Activated CD8-positive, alpha-beta memory T cell treated with anti-CD3 and anti-CD28 coated beads for 4 hours (primary cell): Measurements from ENCODE around the gene ELMO1.

Experiments
- DNase-seq, 2 donors: peaks; one replicate each; pipeline ENCODE4 v3.0.0-alpha.2; 2020; ENCODE audit warnings: low read depth in 2 of 2

Gene ELMO1

GRCh38 chr7:37315772-37316715, 132.6 kb downstream of the ELMO1 start:
- no peak for DNase-seq

GRCh38 chr7:37312608-37313007, 136.1 kb downstream of the ELMO1 start:
- no peak for DNase-seq

GRCh38 chr7:37311355-37311754, 137.3 kb downstream of the ELMO1 start:
- no peak for DNase-seq

- no peak for DNase-seq
These were observed 138.2 kb downstream of the ELMO1 start for GRCh38 chr7:37310327-37311080.

GRCh38 chr7:37309493-37309892, 139.2 kb downstream of the ELMO1 start:
- no peak for DNase-seq

- no peak for DNase-seq
These were observed 143.7 kb downstream of the ELMO1 start for GRCh38 chr7:37304921-37305320.

- no peak for DNase-seq
These were observed 151.1 kb downstream of the ELMO1 start for GRCh38 chr7:37297546-37297945.

GRCh38 chr7:37295401-37295800, 153.3 kb downstream of the ELMO1 start:
- no peak for DNase-seq

GRCh38 chr7:37290731-37291130, 157.9 kb downstream of the ELMO1 start:
- no peak for DNase-seq

- DNase-seq, result no peak
These were observed 158.9 kb downstream of the ELMO1 start for GRCh38 chr7:37289781-37290180.

GRCh38 chr7:37289367-37289766, 159.3 kb downstream of the ELMO1 start:
- DNase-seq, result no peak

GRCh38 chr7:37287131-37287855, 161.4 kb downstream of the ELMO1 start:
- DNase-seq, result no peak

- no peak for DNase-seq
These were observed 162.2 kb downstream of the ELMO1 start for GRCh38 chr7:37286454-37286832.

GRCh38 chr7:37285706-37286453, 162.8 kb downstream of the ELMO1 start:
- no peak for DNase-seq

GRCh38 chr7:37284805-37285231, 163.8 kb downstream of the ELMO1 start:
- peak in 1 of 2 donors; percentile 11 for DNase-seq

GRCh38 chr7:37284285-37284684, 164.4 kb downstream of the ELMO1 start:
- DNase-seq, result no peak

GRCh38 chr7:37283716-37284115, 164.9 kb downstream of the ELMO1 start:
- no peak for DNase-seq

- no peak for DNase-seq
These were observed 165.7 kb downstream of the ELMO1 start for GRCh38 chr7:37282927-37283326.

- no peak for DNase-seq
These were observed 166.6 kb downstream of the ELMO1 start for GRCh38 chr7:37282093-37282444.

- no peak for DNase-seq
These were observed 167.1 kb downstream of the ELMO1 start for GRCh38 chr7:37281368-37282092.

GRCh38 chr7:37277513-37277912, 171.2 kb downstream of the ELMO1 start:
- no peak for DNase-seq
